Right renal cortex interstitium (tissue), 3 donors: ENCODE data around the gene S100A12. TPM values are rescaled to one million over a fixed set of nuclear protein-coding genes. Genes with fewer than 3 reads are reported as not detected.

Experiments used
- DNase-seq, 3 donors: peaks; one replicate each; pipeline ENCODE4 v3.0.0-alpha.2; 2013; ENCODE audit warnings: low read depth in 3 of 3, low spot score in 2 of 3
- polyA plus RNA-seq, 3 donors: library from polyadenylated mRNA; unstranded; fragments of 120-200 nt; gene quantifications; one replicate each; pipeline ENCODE4 v1.2.1, GENCODE V29; 2013; ENCODE audit not compliant: insufficient read length in 3 of 3

S100A12 gene
- polyA plus RNA-seq, 3 donors: 0.64 to 3.9 (median 1.8) TPM

DNA sequence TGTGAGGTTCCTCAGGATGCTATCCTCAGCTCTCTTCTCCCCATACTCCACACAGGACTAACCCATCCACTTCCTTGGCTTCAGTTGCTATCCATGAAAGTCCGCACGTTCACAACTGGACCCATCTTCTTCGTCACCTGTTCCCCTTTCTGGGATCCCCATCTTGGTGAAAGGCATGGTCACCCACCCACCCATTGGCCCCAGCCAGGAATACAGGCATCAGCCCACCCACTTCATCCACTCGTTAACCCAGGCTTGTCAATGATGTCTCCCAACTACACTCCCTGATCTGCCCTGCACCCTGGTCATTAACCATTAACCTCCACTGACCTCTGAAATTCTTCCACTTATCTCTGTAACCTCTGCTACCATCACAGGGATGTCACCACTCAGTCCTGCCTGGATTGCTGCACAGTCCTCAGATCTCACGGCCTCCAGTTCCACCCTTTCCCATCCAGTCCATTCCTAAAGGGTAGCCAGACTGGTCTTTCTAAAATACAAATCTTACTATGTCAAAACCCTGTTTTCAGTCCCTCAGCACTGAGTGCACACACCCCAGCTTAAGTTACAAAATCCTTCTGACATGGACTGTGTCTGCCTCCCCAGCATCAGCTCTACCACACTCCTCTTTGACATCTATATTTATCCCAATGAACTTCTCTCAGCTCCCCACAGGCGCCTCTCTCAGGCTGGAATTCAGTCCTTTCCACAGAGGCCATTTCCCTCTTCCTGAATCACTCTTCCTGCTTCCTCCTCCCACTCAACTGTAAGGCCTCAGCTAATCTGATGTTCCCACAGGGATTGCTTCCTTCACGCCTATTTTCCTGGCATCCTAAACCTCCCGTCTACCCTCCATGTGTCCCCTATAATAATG lies 37.2 kb downstream of the S100A12 start:
- DNase-seq: no peak

DNA sequence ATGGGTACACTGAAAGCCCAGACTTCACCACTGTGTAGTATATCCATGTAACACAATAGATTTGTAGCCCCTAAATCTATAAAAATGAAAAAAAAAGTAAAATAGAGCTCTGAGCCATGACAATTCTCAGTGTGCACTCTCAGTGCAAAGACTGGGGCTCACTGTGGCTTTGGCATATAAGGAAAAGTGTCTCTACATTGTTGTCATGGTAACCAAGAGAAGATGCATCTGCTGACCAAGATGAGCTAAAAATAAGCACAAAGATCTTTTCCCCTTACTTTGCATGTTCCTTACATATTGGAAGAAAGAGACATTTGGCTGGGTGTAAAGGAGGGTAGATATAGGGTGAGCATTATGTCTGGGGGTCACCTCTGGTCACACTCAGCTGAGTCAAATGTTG lies 38.8 kb downstream of the S100A12 start:
- no peak for DNase-seq

DNA sequence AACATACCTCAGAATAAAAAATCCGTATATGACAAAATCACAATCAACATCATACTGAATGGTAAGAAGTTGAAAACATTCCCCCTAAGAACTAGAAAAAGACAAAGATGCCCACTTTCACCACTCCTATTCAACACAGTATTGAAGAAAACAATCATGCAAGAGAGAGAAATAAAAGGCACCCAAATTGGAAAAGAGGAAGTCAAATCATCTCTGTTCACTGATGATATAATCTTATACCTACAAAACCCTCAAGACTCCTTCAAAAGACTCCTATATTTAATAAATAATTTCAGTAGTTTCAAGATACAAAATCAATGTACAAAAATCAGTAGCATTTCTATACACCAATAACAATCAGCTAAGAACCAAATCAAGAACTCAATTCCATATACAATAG lies 41.5 kb downstream of the S100A12 start:
- DNase-seq: no peak

DNA sequence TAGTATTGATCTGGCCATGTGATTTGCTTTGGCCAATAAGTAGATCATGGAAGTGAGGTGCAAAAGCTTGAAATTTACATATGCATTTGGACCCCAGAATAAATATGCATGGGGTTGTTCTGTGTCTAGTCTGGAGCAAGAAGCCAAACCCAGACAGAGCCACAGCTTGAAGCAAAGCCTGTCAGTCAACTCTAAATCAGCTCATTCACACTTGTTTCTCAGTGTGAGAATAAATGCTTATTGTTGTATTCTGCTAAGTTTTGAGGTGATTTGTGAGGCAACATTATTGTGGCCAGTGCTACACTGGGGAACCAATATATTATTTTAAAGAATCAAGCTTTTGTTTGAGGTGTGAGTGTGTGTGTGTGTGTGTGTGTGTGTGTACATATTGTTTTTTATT lies 50.5 kb downstream of the S100A12 start:
- DNase-seq: no peak

Other genes starting within 250 kb of the S100A12 start
- not detected for gene SPRR2G, start 224.7 kb downstream of the S100A12 start, polyA plus RNA-seq
- gene LELP1, start 172.2 kb downstream of the S100A12 start, polyA plus RNA-seq: not detected
- gene PRR9, start 158.0 kb downstream of the S100A12 start, polyA plus RNA-seq: not detected
- not detected for gene LORICRIN, start 115.9 kb downstream of the S100A12 start, polyA plus RNA-seq
- gene PGLYRP3, start 62.7 kb downstream of the S100A12 start, polyA plus RNA-seq: not detected
- not detected for gene PGLYRP4, start 26.8 kb downstream of the S100A12 start, polyA plus RNA-seq
- gene S100A9, start 17.8 kb downstream of the S100A12 start, polyA plus RNA-seq: 10 to 100 TPM in 2 of 3 donors, 1 to 10 TPM in 1; 8.7 to 22.1 (median 16.1) TPM
- 10 to 100 TPM in 2 of 3 donors, 1 to 10 TPM in 1; 4.1 to 21.5 (median 14.9) TPM for gene S100A8, start 15.5 kb upstream of the S100A12 start, polyA plus RNA-seq
- gene S100A7A, start 40.9 kb upstream of the S100A12 start, polyA plus RNA-seq: not detected
- gene S100A7, start 85.0 kb upstream of the S100A12 start, polyA plus RNA-seq: under 1 TPM in 2 of 3 donors, not detected in 1; 0.92 to 0.97 TPM
- 100 to 1,000 TPM; 183 to 288 (median 211) TPM for gene S100A6, start 160.4 kb upstream of the S100A12 start, polyA plus RNA-seq
- 1 to 10 TPM; 1.1 to 1.7 (median 1.2) TPM for gene S100A5, start 165.3 kb upstream of the S100A12 start, polyA plus RNA-seq
- 10 to 100 TPM; 34.4 to 58.9 (median 39.4) TPM for gene S100A4, start 170.2 kb upstream of the S100A12 start, polyA plus RNA-seq
- gene S100A3, start 173.6 kb upstream of the S100A12 start, polyA plus RNA-seq: under 1 TPM in 1 of 3 donors, not detected in 2; 0.35 TPM
- 1 to 10 TPM; 5.0 to 9.6 (median 9.2) TPM for gene S100A2, start 190.2 kb upstream of the S100A12 start, polyA plus RNA-seq
- 100 to 1,000 TPM; 100 to 112 (median 101) TPM for gene S100A16, start 237.5 kb upstream of the S100A12 start, polyA plus RNA-seq
- 10 to 100 TPM; 20.9 to 28.6 (median 21.1) TPM for gene S100A14, start 240.7 kb upstream of the S100A12 start, polyA plus RNA-seq